ENCODE results near the gene RAD51B. TPM values are rescaled to one million over a fixed set of nuclear protein-coding genes. Genes with fewer than 3 reads are reported as not detected.

The RAD51B gene
- total RNA-seq, 2 donors from 2014 or later, result 9.3 to 12.1 TPM

DNA sequence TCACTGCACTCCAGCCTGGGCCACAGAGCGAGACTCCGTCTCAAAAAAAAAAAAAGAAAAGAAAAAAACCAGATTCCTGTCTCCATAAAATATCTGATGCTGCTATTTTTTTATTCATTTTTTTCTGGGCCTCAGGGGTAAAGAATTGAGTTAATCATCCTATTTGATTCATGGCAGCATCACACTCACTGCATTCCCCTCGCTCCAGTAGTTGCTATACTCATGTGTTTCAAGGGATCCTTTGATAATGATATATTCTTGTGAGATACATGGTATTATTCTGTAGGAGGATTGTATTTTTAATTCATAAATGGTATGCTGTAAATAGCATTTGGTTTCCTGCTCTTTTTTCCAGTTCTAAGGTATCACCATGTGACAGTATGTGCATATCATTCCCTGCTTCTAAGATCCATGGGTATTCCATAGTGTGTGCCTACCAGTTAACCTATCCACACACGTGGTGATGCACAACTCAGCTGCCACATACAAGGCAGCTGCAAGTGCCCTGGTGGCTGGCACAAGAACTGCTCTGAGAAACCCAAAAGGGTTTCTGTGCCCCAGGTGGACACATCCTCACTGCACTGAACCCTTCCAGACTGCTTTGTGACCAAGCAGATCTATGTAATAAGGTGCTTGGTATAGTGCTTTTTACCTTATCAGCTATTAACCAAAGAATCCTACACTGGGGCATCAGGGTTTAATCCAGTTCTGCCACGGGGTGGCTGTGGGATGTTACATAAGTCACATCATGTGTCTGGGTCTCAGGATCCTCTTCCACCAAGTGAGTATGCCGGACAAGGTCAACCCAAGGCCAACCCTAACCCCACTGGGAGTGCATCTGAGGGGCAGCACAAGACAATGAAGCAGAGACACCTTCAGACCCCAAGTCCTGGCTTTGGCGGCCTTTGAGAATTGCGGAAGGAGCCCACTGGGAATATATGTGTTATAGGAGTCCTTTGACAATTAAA, 898.7 kb downstream of the RAD51B start:
- H3K27me3 ChIP-seq (replicated peaks; ENCODE audit: insufficient read depth), result no peaks in the 10 kb centered on the region
- no peak overlapping the region for H3K27ac ChIP-seq
- H3K9me3 ChIP-seq, result no peaks in the 10 kb centered on the region
- DNase-seq (ENCODE audit: low spot score) (no peak), ATAC-seq (ENCODE audit: insufficient number of reproducible peaks, low FRiP score, low read depth) (no peak)
- H3K4me3 ChIP-seq, result no peak overlapping the region
- TF ChIP-seq, protein P1, sequence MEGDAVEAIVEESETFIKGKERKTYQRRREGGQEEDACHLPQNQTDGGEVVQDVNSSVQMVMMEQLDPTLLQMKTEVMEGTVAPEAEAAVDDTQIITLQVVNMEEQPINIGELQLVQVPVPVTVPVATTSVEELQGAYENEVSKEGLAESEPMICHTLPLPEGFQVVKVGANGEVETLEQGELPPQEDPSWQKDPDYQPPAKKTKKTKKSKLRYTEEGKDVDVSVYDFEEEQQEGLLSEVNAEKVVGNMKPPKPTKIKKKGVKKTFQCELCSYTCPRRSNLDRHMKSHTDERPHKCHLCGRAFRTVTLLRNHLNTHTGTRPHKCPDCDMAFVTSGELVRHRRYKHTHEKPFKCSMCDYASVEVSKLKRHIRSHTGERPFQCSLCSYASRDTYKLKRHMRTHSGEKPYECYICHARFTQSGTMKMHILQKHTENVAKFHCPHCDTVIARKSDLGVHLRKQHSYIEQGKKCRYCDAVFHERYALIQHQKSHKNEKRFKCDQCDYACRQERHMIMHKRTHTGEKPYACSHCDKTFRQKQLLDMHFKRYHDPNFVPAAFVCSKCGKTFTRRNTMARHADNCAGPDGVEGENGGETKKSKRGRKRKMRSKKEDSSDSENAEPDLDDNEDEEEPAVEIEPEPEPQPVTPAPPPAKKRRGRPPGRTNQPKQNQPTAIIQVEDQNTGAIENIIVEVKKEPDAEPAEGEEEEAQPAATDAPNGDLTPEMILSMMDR (IDR thresholded peaks at IDR 0.05), result no peak
- H3K4me1 ChIP-seq (ENCODE audit: control insufficient read depth in 1 of 2, low read depth in 2 of 2), result no peaks in the 10 kb centered on the region
- H3K36me3 ChIP-seq, result no peaks in the 10 kb centered on the region

DNA sequence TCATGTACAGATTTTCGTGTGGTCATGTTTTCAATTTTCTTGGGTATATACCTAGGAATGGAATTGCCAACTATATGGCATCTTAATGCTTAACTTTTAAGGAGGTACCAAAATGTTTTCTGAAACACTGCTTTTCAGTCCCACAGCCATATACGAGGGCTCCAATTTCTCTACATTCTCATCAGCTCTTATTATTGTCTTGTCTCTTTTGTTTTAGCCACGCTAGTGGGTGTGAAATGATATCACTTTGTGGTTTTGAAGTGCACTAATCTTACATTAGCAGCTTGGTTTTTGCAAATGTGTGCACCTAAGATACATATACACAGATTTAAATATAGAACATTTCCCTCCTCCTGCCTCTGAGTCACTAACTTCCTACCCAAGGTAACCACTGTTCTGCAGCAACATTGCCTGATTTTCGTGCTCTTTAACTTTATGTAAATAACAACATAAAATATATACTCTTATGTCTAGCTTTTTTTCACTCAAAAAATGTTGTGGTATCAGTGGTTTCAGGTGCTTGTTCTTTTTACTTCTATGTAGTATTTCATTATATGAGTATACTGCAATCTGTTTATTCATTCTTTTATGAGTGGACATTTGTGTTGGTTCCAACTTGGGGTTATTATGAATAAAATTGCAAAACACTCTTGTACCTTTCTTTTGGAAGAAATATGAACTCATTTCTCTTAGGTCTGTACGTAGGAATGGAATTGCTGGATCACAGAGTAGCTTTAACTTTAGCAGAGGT, 900.2 kb downstream of the RAD51B start:
- H3K27me3 ChIP-seq (replicated peaks; ENCODE audit: insufficient read depth), result no peaks in the 10 kb centered on the region
- TF ChIP-seq, protein P1 (IDR thresholded peaks at IDR 0.05), result no peak
- H3K36me3 ChIP-seq, result no peaks in the 10 kb centered on the region
- DNase-seq (ENCODE audit: low spot score) (no peak), ATAC-seq (ENCODE audit: insufficient number of reproducible peaks, low FRiP score, low read depth) (no peak)
- no peaks in the 10 kb centered on the region for H3K9me3 ChIP-seq
- H3K4me1 ChIP-seq (ENCODE audit: control insufficient read depth in 1 of 2, low read depth in 2 of 2), result no peaks in the 10 kb centered on the region
- H3K27ac ChIP-seq, result no peak overlapping the region
- H3K4me3 ChIP-seq, result no peak overlapping the region

DNA sequence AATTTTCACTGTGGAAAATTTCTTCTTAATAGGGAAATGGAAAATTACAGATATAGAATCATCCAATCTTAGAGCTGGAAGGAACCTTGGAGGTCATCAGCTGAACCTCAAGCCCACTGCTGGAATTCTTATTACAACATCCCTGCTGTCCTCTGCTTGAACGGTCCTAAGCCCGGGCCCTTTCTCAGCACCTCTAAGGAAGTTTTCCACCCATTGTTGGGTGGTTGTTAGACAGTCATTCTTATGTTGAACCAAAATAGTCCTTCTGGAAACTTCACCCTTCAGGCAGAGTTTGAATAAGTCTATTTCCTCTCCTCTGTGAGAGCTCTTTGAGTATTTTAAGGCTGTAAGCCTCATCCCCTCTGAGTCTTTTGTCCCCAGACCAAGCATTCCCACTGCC, 902.6 kb downstream of the RAD51B start:
- no peak overlapping the region for H3K27ac ChIP-seq
- H3K36me3 ChIP-seq, result no peaks in the 10 kb centered on the region
- ATAC-seq (ENCODE audit: insufficient number of reproducible peaks, low FRiP score, low read depth) (no peak), DNase-seq (ENCODE audit: low spot score) (no peak)
- H3K4me1 ChIP-seq (ENCODE audit: control insufficient read depth in 1 of 2, low read depth in 2 of 2), result no peaks in the 10 kb centered on the region
- H3K9me3 ChIP-seq, result no peaks in the 10 kb centered on the region
- no peak overlapping the region for H3K4me3 ChIP-seq
- TF ChIP-seq, protein P1 (IDR thresholded peaks at IDR 0.05), result no peak
- no peaks in the 10 kb centered on the region for H3K27me3 ChIP-seq (replicated peaks; ENCODE audit: insufficient read depth)

DNA sequence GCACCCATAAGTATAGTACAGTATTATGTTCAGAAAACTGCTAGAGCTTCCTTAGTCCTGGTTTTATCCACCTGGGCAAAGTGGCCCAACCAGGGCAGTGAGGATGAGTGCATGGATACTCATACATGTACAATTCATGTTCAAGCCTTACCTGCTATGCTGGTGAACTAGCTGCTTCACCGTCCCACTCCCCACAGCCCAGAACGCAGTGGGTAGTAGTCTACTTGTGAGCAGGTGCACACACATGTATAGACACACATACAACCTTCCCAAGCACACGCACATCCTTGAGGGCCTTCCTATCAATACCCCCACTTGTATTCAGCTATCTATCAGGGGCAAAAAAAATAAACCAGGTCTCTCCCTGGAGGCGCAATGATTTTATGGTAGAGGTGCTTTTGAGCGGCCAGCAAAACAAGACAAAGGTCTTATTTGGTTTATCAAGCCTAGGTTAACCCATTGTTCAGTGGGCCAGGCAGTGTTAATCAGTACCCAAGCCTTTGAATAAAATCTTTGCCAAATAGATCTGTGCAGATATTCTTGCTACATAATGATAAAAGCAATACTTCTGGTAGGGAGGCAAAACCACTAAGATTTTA, 903.5 kb downstream of the RAD51B start:
- Histone ChIP-seq H3K36me3 (no peaks in the 10 kb centered on the region), H3K4me3 (no peak overlapping the region), H3K27me3 (replicated peaks; ENCODE audit: insufficient read depth) (no peaks in the 10 kb centered on the region), H3K9me3 (no peaks in the 10 kb centered on the region), H3K4me1 (ENCODE audit: control insufficient read depth in 1 of 2, low read depth in 2 of 2) (no peaks in the 10 kb centered on the region), H3K27ac (no peak overlapping the region)
- DNase-seq (ENCODE audit: low spot score), result no peak
- ATAC-seq (ENCODE audit: insufficient number of reproducible peaks, low FRiP score, low read depth), result no peak
- TF ChIP-seq, protein P1 (IDR thresholded peaks at IDR 0.05), result no peak

DNA sequence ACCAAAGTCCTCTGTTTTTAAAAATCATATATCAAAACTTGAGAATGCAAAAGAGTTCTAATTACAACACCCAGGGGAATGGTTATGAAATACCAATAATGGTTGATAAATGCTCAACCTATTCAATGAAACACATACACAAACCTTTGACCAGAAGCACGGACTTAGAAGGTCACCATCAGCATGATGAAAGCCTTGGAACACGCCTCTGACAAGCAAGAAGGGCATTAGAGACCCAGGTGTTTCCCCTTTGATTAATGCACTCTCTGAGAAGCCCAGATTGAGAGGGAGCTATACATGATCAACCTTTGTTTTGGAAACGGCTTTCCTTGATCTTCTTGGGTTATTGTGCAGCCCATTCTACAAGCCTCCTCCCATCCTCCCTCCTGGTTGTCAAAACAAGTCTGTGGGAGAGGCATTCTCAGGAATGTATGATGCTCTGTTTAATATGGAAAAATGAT, 904.3 kb downstream of the RAD51B start:
- Histone ChIP-seq H3K36me3 (no peaks in the 10 kb centered on the region), H3K9me3 (no peaks in the 10 kb centered on the region), H3K4me3 (no peak overlapping the region), H3K4me1 (ENCODE audit: control insufficient read depth in 1 of 2, low read depth in 2 of 2) (no peaks in the 10 kb centered on the region), H3K27me3 (replicated peaks; ENCODE audit: insufficient read depth) (no peaks in the 10 kb centered on the region), H3K27ac (no peak overlapping the region)
- ATAC-seq (ENCODE audit: insufficient number of reproducible peaks, low FRiP score, low read depth) (no peak), DNase-seq (ENCODE audit: low spot score) (no peak)
- TF ChIP-seq, protein P1 (IDR thresholded peaks at IDR 0.05), result no peak

Measured in thoracic aorta (tissue), 2 donors.